ENCODE data around the gene OBSL1. TPM values are rescaled to one million over a fixed set of nuclear protein-coding genes. Genes with fewer than 3 reads are reported as not detected.

Gene OBSL1
- polyA plus RNA-seq, 3 donors = 64.3 to 87.8 (median 66.4) TPM

- WGBS, 3 donors = 12 to 18% (median 13%) methylated on average over 81 to 95 of the region's 95 CpGs
Observed at GRCh38 chr2:219570194-219570923, 980 bp downstream of the OBSL1 start.

GRCh38 chr2:219569635-219570034 lies 1.7 kb downstream of the OBSL1 start:
- 82 to 84% (median 84%) methylated on average over 6 of the region's 6 CpGs for WGBS, 3 donors
- H3K27ac ChIP-seq (ENCODE audit: low read depth, low read length) = no peak overlapping the region

More at GRCh38 chr2:219570194-219570923, 980 bp downstream of the OBSL1 start:
- H3K27ac ChIP-seq (ENCODE audit: low read depth, low read length) = no peak overlapping the region

- 94 to 97% (median 96%) methylated on average over 6 of the region's 6 CpGs for WGBS, 3 donors
- no peak overlapping the region for H3K27ac ChIP-seq (ENCODE audit: low read depth, low read length)
Observed at GRCh38 chr2:219569041-219569440, 2.3 kb downstream of the OBSL1 start.

GRCh38 chr2:219567791-219568361 lies 3.5 kb downstream of the OBSL1 start:
- H3K27ac ChIP-seq (ENCODE audit: low read depth, low read length) = no peak overlapping the region
- 89 to 92% (median 91%) methylated on average over 35 of the region's 35 CpGs for WGBS, 3 donors

- H3K27ac ChIP-seq (ENCODE audit: low read depth, low read length) = no peak overlapping the region
- WGBS, 3 donors = 93 to 96% (median 96%) methylated on average over 18 of the region's 18 CpGs
Observed at GRCh38 chr2:219567131-219567530, 4.2 kb downstream of the OBSL1 start.

- no peak overlapping the region for H3K27ac ChIP-seq (ENCODE audit: low read depth, low read length)
- WGBS, 3 donors = 87 to 92% (median 89%) methylated on average over 11 of the region's 11 CpGs
Observed at GRCh38 chr2:219566640-219567039, 4.7 kb downstream of the OBSL1 start.

- 85 to 89% (median 87%) methylated on average over 21 of the region's 21 CpGs for WGBS, 3 donors
- no peak overlapping the region for H3K27ac ChIP-seq (ENCODE audit: low read depth, low read length)
Observed at GRCh38 chr2:219565130-219566080, 5.9 kb downstream of the OBSL1 start.

- no peak overlapping the region for H3K27ac ChIP-seq (ENCODE audit: low read depth, low read length)
- WGBS, 3 donors = 93% methylated on average over 20 of the region's 20 CpGs
Observed at GRCh38 chr2:219563271-219563928, 7.9 kb downstream of the OBSL1 start.

- H3K27ac ChIP-seq (ENCODE audit: low read depth, low read length) = no peak overlapping the region
- 78 to 88% (median 83%) methylated on average over 35 of the region's 35 CpGs for WGBS, 3 donors
Observed at GRCh38 chr2:219562049-219563020, 9.0 kb downstream of the OBSL1 start.

GRCh38 chr2:219561179-219562048 lies 9.9 kb downstream of the OBSL1 start:
- H3K27ac ChIP-seq (ENCODE audit: low read depth, low read length) = no peak overlapping the region
- WGBS, 3 donors = 79 to 85% (median 80%) methylated on average over 24 of the region's 24 CpGs

GRCh38 chr2:219560893-219561178 lies 10.5 kb downstream of the OBSL1 start:
- H3K27ac ChIP-seq (ENCODE audit: low read depth, low read length) = no peak overlapping the region
- WGBS, 3 donors = 85 to 89% (median 88%) methylated on average over 3 of the region's 3 CpGs

- H3K27ac ChIP-seq (ENCODE audit: low read depth, low read length) = no peak overlapping the region
- WGBS, 3 donors = 28 to 33% (median 30%) methylated on average over 8 of the region's 8 CpGs
Observed at GRCh38 chr2:219560037-219560892, 11.1 kb downstream of the OBSL1 start.

- 85 to 91% (median 90%) methylated on average over 19 to 20 of the region's 20 CpGs for WGBS, 3 donors
- H3K27ac ChIP-seq (ENCODE audit: low read depth, low read length) = no peak overlapping the region
Observed at GRCh38 chr2:219559156-219559915, 12.0 kb downstream of the OBSL1 start.

GRCh38 chr2:219557791-219558785 lies 13.3 kb downstream of the OBSL1 start:
- no peak overlapping the region for H3K27ac ChIP-seq (ENCODE audit: low read depth, low read length)
- 85 to 94% (median 93%) methylated on average over 22 to 25 of the region's 25 CpGs for WGBS, 3 donors

Measured in adipose tissue (tissue), 3 donors.